Peyer's patch (tissue), 4 donors: Measurements from ENCODE around the gene NEK6. TPM values are rescaled to one million over a fixed set of nuclear protein-coding genes. Genes with fewer than 3 reads are reported as not detected.
"Not testable (repeated sequence)": the region's sequence is repeated elsewhere in the genome, so short reads cannot be mapped to it uniquely, and the experiment has no call there.

Experiments
- DNase-seq, 3 donors: peaks; one replicate each; pipeline ENCODE4 v3.0.0-alpha.2; 2017 to 2019
- H3K27ac ChIP-seq, 4 donors: fragments of 200-600 bp; sonication (generic); one replicate each; pipeline ENCODE4 v1.5.1; 2016 to 2019
- H3K27me3 ChIP-seq, 2 donors: fragments of 200-600 bp; sonication (generic); one replicate each; pipeline ENCODE4 v1.5.1; 2019
- H3K36me3 ChIP-seq, 3 donors: fragments of 200-600 bp; sonication (generic); one replicate each; pipeline ENCODE4 v1.5.1; 2016 to 2019
- H3K4me1 ChIP-seq, 4 donors: fragments of 200-600 bp; sonication (generic); one replicate each; pipeline ENCODE4 v1.5.1; 2016 to 2019
- H3K4me3 ChIP-seq, 4 donors: fragments of 200-600 bp; sonication (generic); 1 replicate in 3 of 4; 2 replicates in 1 of 4; pipeline ENCODE4 v1.5.1; 2016 to 2019; ENCODE audit warnings: mild to moderate bottlenecking in 1 of 4
- H3K9me3 ChIP-seq, 4 donors: fragments of 200-600 bp; sonication (generic); one replicate each; pipeline ENCODE4 v1.5.1; 2016 to 2019; ENCODE audit warnings: mild to moderate bottlenecking in 1 of 4
- CTCF ChIP-seq, 6 experiments: fragments of 450-650 bp in 4 of 6; fragments of 200-600 bp in 2 of 6; sonication (generic) in 1 of 6; IDR thresholded peaks; one replicate each; pipeline ENCODE4 v1.5.1; 2017 to 2019; ENCODE audit warnings: antibody characterized with exemption in 6 of 6, mild to moderate bottlenecking in 3 of 6, moderate library complexity in 1 of 6
- POLR2A ChIP-seq, 2 donors: fragments of 450-650 bp; IDR thresholded peaks; one replicate each; pipeline ENCODE4 v1.5.1; 2017; ENCODE audit warnings: antibody characterized with exemption in 2 of 2, mild to moderate bottlenecking in 2 of 2, moderate library complexity in 2 of 2
- total RNA-seq, 4 donors: library from RNA; depleted of rRNA; stranded (reverse); fragments of >200 nt; gene quantifications; one replicate each; pipeline ENCODE4 v1.1.0, GENCODE V29; 2016

The NEK6 gene
- total RNA-seq, 4 donors from 2014 or later: 38.4 to 77.6 (median 46.9) TPM

- Histone ChIP-seq H3K36me3 (no peaks in the 10 kb centered on the region), H3K27ac (no peak overlapping the region), H3K9me3 (no peaks in the 10 kb centered on the region), H3K4me1 (peaks cover 0 to 2% (median 0%) of the 10 kb centered on the region in 4 donors), H3K4me3 (no peak overlapping the region), H3K27me3 (no peaks in the 10 kb centered on the region)
- DNase-seq: peak in 1 of 3 donors; percentile 38
- no peak for TF ChIP-seq CTCF (IDR thresholded peaks at IDR 0.05)
- TF ChIP-seq POLR2A (IDR thresholded peaks at IDR 0.05): no peak
These were observed 9.7 kb upstream of the NEK6 start for GRCh38 chr9:124248066-124248465.

GRCh38 chr9:124248960-124249359, 8.8 kb upstream of the NEK6 start:
- no peaks in the 10 kb centered on the region for H3K9me3 ChIP-seq
- H3K4me1 ChIP-seq: no peaks in the 10 kb centered on the region
- no peak for TF ChIP-seq POLR2A (IDR thresholded peaks at IDR 0.05)
- peak in 1 of 3 donors; percentile 14 for DNase-seq
- no peak overlapping the region for H3K27ac ChIP-seq
- no peaks in the 10 kb centered on the region for H3K27me3 ChIP-seq
- H3K36me3 ChIP-seq: no peaks in the 10 kb centered on the region
- H3K4me3 ChIP-seq: no peak overlapping the region

- Histone ChIP-seq H3K4me3 (no peak overlapping the region), H3K36me3 (no peaks in the 10 kb centered on the region), H3K4me1 (no peaks in the 10 kb centered on the region), H3K9me3 (no peaks in the 10 kb centered on the region), H3K27ac (no peak overlapping the region), H3K27me3 (no peaks in the 10 kb centered on the region)
- DNase-seq: peak in 1 of 3 donors; percentile 27
- TF ChIP-seq CTCF (IDR thresholded peaks at IDR 0.05): no peak
- no peak for TF ChIP-seq POLR2A (IDR thresholded peaks at IDR 0.05)
These were observed 6.5 kb upstream of the NEK6 start for GRCh38 chr9:124251204-124251603.

GRCh38 chr9:124251605-124252378, 6.0 kb upstream of the NEK6 start:
- Histone ChIP-seq H3K9me3 (no peaks in the 10 kb centered on the region), H3K4me3 (no peak overlapping the region), H3K36me3 (no peaks in the 10 kb centered on the region), H3K27ac (no peak overlapping the region), H3K27me3 (no peaks in the 10 kb centered on the region), H3K4me1 (no peaks in the 10 kb centered on the region)
- peak in 2 of 6 experiments; percentile 8 to 18 for TF ChIP-seq CTCF (IDR thresholded peaks at IDR 0.05)
- no peak for TF ChIP-seq POLR2A (IDR thresholded peaks at IDR 0.05)
- peak in 2 of 3 donors; percentile 7 to 26 for DNase-seq

GRCh38 chr9:124252878-124253277, 4.9 kb upstream of the NEK6 start:
- not testable (repeated sequence) for DNase-seq, H3K9me3 ChIP-seq, H3K27me3 ChIP-seq, H3K4me3 ChIP-seq, H3K27ac ChIP-seq, H3K36me3 ChIP-seq, H3K4me1 ChIP-seq

GRCh38 chr9:124254261-124254682, 3.5 kb upstream of the NEK6 start:
- Histone ChIP-seq H3K27me3 (no peaks in the 10 kb centered on the region), H3K27ac (no peak overlapping the region), H3K36me3 (no peaks in the 10 kb centered on the region), H3K9me3 (no peaks in the 10 kb centered on the region), H3K4me1 (peaks cover 0 to 8% (median 0%) of the 10 kb centered on the region in 4 donors), H3K4me3 (no peak overlapping the region)
- TF ChIP-seq POLR2A (IDR thresholded peaks at IDR 0.05) (no peak), CTCF (IDR thresholded peaks at IDR 0.05) (no peak)
- DNase-seq: peak in 1 of 3 donors; percentile 5
